NCI-H1048 (cell line): ENCODE data around the gene RBMY1J.
"Not testable (repeated sequence)": the region's sequence is repeated elsewhere in the genome, so short reads cannot be mapped to it uniquely, and the experiment has no call there.

Experiments used
- DNase-seq: peaks from one replicate; lab custom pipeline; 2025; lab: John Stamatoyannopoulos, UW

Gene RBMY1J

GRCh38 chrY:22403110-22403509 lies at the start of gene RBMY1J:
RBMY1J (plus strand) TSS chrY:22403410; CDS start chrY:22405448, 2,038 bp downstream.
- not testable (repeated sequence) for DNase-seq

- no peak for DNase-seq
Measured at GRCh38 chrY:22367416-22367815, 35.8 kb upstream of the RBMY1J start.

- no peak for DNase-seq
Measured at GRCh38 chrY:22370623-22371022, 32.6 kb upstream of the RBMY1J start.

- no peak for DNase-seq
Measured at GRCh38 chrY:22373494-22373893, 29.7 kb upstream of the RBMY1J start.

GRCh38 chrY:22444718-22445396 lies 41.6 kb downstream of the RBMY1J start:
- not testable (repeated sequence) for DNase-seq

- DNase-seq: not testable (repeated sequence)
Measured at GRCh38 chrY:22455522-22455921, 52.3 kb downstream of the RBMY1J start.

GRCh38 chrY:22461962-22462361 lies 58.8 kb downstream of the RBMY1J start:
- DNase-seq: not testable (repeated sequence)
